ENCODE measurements around the gene AGAP1. TPM values are rescaled to one million over a fixed set of nuclear protein-coding genes. Genes with fewer than 3 reads are reported as not detected.

AGAP1 gene
- total and polyA plus RNA-seq, 2 donors (not counting 3 experiments of a cell fraction or from before 2014, with no cell fraction given): 10.2 to 20.9 TPM

GRCh38 chr2:235950473-235950809, 456.6 kb downstream of the AGAP1 start:
- H3K9me1 ChIP-seq (replicated peaks; ENCODE audit: control insufficient read depth, extremely low read depth, insufficient read depth, low read length): no peaks in the 10 kb centered on the region
- intact Hi-C loops (cut with micrococcal nuclease) (no loop called here), dilution Hi-C loops (cut with MboI; ENCODE audit: extremely low pct_ligation_motif_present, low sequenced_read_pairs) (no loop called here)
- H2AFZ ChIP-seq (ENCODE audit: low read depth, low read length): no peak overlapping the region
- ChIA-PET CTCF (interaction anchor here (0.9 to 1.5 kb wide), 2 partner anchors 171 to 230 kb away, joined by 3 to 4 read pairs; no protein-coding TSS in a partner anchor), POLR2A (no interaction called here)
- BruUV-seq (replicated peaks): no TSS peak
- H3K27ac ChIP-seq (ENCODE audit: insufficient read depth, low read depth, low read length): no peak overlapping the region
- H3K36me3 ChIP-seq (ENCODE audit: control insufficient read depth in 2 of 2, extremely low read depth in 1 of 2, insufficient read depth in 2 of 2, low read length in 2 of 2): no peaks in the 10 kb centered on the region
- no peak overlapping the region for H3K4me3 ChIP-seq (replicated peaks in 1 of 3; ENCODE audit: insufficient read depth in 1 of 3, low read depth in 1 of 3, low read length in 3 of 3)
- FAIRE-seq (no peak), DNase-seq (ENCODE audit: low read depth, low spot score) (no peak)
- H4K20me1 ChIP-seq (replicated peaks; ENCODE audit: control insufficient read depth, extremely low read depth, insufficient read depth, low read length): no peaks in the 10 kb centered on the region
- no peaks in the 10 kb centered on the region for H3K9me3 ChIP-seq (replicated peaks; ENCODE audit: control insufficient read depth, insufficient read depth, low read length)
- no peaks in the 10 kb centered on the region for H3K4me1 ChIP-seq (ENCODE audit: control insufficient read depth, extremely low read depth, insufficient read depth, low read length)
- TF ChIP-seq EZH2 (IDR thresholded peaks at IDR 0.05; ENCODE audit: borderline replicate concordance, low read depth, low read length, severe bottlenecking) (no peak), MYC (IDR thresholded peaks at IDR 0.05; ENCODE audit: low read depth, low read length) (no peak), MAX (IDR thresholded peaks at IDR 0.05; ENCODE audit: insufficient read depth, insufficient read length) (no peak), GATA2 (IDR thresholded peaks at IDR 0.05; ENCODE audit: insufficient read depth, insufficient read length, low read depth, low read length) (no peak), JUN (IDR thresholded peaks at IDR 0.05; ENCODE audit: borderline replicate concordance, insufficient read depth, insufficient read length, low read depth) (no peak), POLR2A (IDR thresholded peaks at IDR 0.05; ENCODE audit: low read depth, low read length) (no peak), CTCF (IDR thresholded peaks at IDR 0.05; ENCODE audit: extremely low read depth in 1 of 2, insufficient read depth in 1 of 2, low read depth in 1 of 2, low read length in 2 of 2) (no peak), POLR2AphosphoS5 (IDR thresholded peaks at IDR 0.05; ENCODE audit: insufficient read depth, low read depth, low read length) (no peak), FOS (IDR thresholded peaks at IDR 0.05; ENCODE audit: borderline replicate concordance, insufficient read depth, low read length) (no peak)
- H3K9ac ChIP-seq (replicated peaks; ENCODE audit: extremely low read depth, insufficient read depth, low read length): no peak overlapping the region
- H3K27me3 ChIP-seq (ENCODE audit: control insufficient read depth in 2 of 2, insufficient read depth in 2 of 2, low read length in 2 of 2): no peaks in the 10 kb centered on the region
- H3K79me2 ChIP-seq (ENCODE audit: control insufficient read depth, insufficient read depth, low read length): no peaks in the 10 kb centered on the region
- H3K4me2 ChIP-seq (ENCODE audit: insufficient read depth, low read length): no peak overlapping the region

Measured in endothelial cell of umbilical vein (primary cell).